ENCODE measurements around the gene TNIP1.

Gene TNIP1

GRCh38 chr5:150987746-150988145 lies 93.1 kb downstream of the TNIP1 start:
- no peak for DNase-seq
- in situ Hi-C loops (cut with MboI; ENCODE audit: low pct_unique_long_range_greater_than_20kb, low sequenced_read_pairs) = no loop called here

Measured in KBM-7 (cell line).